H1 (cell line): ENCODE data around the gene TSHZ2.

Experiments
- CTCF ChIP-seq, 3 experiments: IDR thresholded peaks; 1 replicate in 2 of 3; 2 replicates in 1 of 3; pipeline versions ENCODE4 v1.5.1 to v1.6.1; 2011; ENCODE audit warnings: low read length in 3 of 3, mild to moderate bottlenecking in 3 of 3, inconsistent platforms in 2 of 3, low read depth in 1 of 3, moderate library complexity in 1 of 3; ENCODE audit not compliant: insufficient read depth in 1 of 3; ENCODE audit errors: control extremely low read depth in 1 of 3
- EZH2 ChIP-seq: fragments of 200-600 bp; sonication (generic); IDR thresholded peaks from 2 replicates; pipeline ENCODE4 v1.7.1; 2012; ENCODE audit warnings: low read depth, mild to moderate bottlenecking, moderate library complexity, low read length, inconsistent platforms; ENCODE audit not compliant: severe bottlenecking
- JUN ChIP-seq: IDR thresholded peaks from 2 replicates; pipeline ENCODE4 v1.6.1; 2011; ENCODE audit warnings: low read depth, mild to moderate bottlenecking, improper control_type of control experiment, low read length
- POLR2AphosphoS5 ChIP-seq: IDR thresholded peaks from 2 replicates; pipeline ENCODE4 v1.6.1; 2011; ENCODE audit warnings: low read depth, low read length
- RXRA ChIP-seq: IDR thresholded peaks from 2 replicates; pipeline ENCODE4 v1.6.1; 2011; ENCODE audit warnings: low read depth, mild to moderate bottlenecking, low read length, moderate library complexity; ENCODE audit not compliant: insufficient read depth
- SUZ12 ChIP-seq: fragments of 200-600 bp; sonication (generic); IDR thresholded peaks from 2 replicates; pipeline ENCODE4 v1.6.1; 2012; ENCODE audit warnings: mild to moderate bottlenecking, inconsistent platforms, low read length, moderate library complexity, mixed read lengths
- ZNF274 ChIP-seq: IDR thresholded peaks from 2 replicates; pipeline ENCODE4 v1.7.0; 2012; ENCODE audit warnings: low read length, borderline replicate concordance; ENCODE audit errors: extremely low read depth

GRCh38 chr20:53098621-53099020 is 126.5 kb downstream of the TSHZ2 start:
- no peak for TF ChIP-seq CTCF (IDR thresholded peaks at IDR 0.05; ENCODE audit: control extremely low read depth in 1 of 3, insufficient read depth in 1 of 3, low read depth in 1 of 3, low read length in 3 of 3)
- TF ChIP-seq EZH2, result no peak
- no peak for TF ChIP-seq JUN
- no peak for TF ChIP-seq SUZ12
- no peak for TF ChIP-seq RXRA
- no peak for TF ChIP-seq ZNF274
- no peak for TF ChIP-seq POLR2AphosphoS5
